K562 (cell line): ENCODE data around the gene GYG2. TPM values are rescaled to one million over a fixed set of nuclear protein-coding genes. Genes with fewer than 3 reads are reported as not detected.

Source experiments
- ADNP ChIP-seq: fragments of 200-800 bp; sonication (Bioruptor generic); IDR thresholded peaks from 2 replicates; pipeline ENCODE4 v1.6.1; 2016; ENCODE audit warnings: missing genetic modification characterization, missing compliant biosample characterization
- ARNT ChIP-seq, 2 experiments: fragments of 450-650 bp; IDR thresholded peaks; 2 replicates each; pipeline ENCODE4 v1.6.1; 2016; ENCODE audit warnings: mild to moderate bottlenecking in 1 of 2
- BCL6 ChIP-seq: fragments of 250-450 bp; sonication (Bioruptor Pico); IDR thresholded peaks from 2 replicates; pipeline ENCODE4 v1.4.0; 2020
- DMBX1 ChIP-seq: fragments of 250-450 bp; sonication (Bioruptor Pico); IDR thresholded peaks from 2 replicates; pipeline ENCODE4 v1.8.0; 2022; ENCODE audit warnings: inconsistent platforms, mild to moderate bottlenecking, moderate library complexity, borderline replicate concordance
- HDAC8 ChIP-seq: fragments of 450-650 bp; IDR thresholded peaks from 2 replicates; pipeline ENCODE4 v1.6.1; 2016; ENCODE audit warnings: mild to moderate bottlenecking, missing genetic modification characterization, moderate library complexity, missing compliant biosample characterization
- ILK ChIP-seq: fragments of 450-650 bp; IDR thresholded peaks from 2 replicates; pipeline ENCODE4 v1.6.1; 2016; ENCODE audit warnings: missing genetic modification characterization, low read depth, mild to moderate bottlenecking, missing compliant biosample characterization, moderate library complexity, borderline replicate concordance
- KLF6 ChIP-seq: fragments of 250-450 bp; sonication (Bioruptor Pico); IDR thresholded peaks from 2 replicates; pipeline ENCODE4 v1.4.0; 2020; ENCODE audit warnings: mild to moderate bottlenecking, moderate library complexity, borderline replicate concordance
- PHF8 ChIP-seq: fragments of 200-600 bp; sonication (generic); IDR thresholded peaks from 2 replicates; pipeline ENCODE4 v1.6.1; 2012; ENCODE audit warnings: mixed run types, mild to moderate bottlenecking, inconsistent platforms, low read length, moderate library complexity, borderline replicate concordance
- PTRF ChIP-seq: fragments of 450-650 bp; IDR thresholded peaks from 2 replicates; pipeline ENCODE4 v1.6.1; 2016; ENCODE audit warnings: mild to moderate bottlenecking, missing genetic modification characterization, missing compliant biosample characterization
- ZNF644 ChIP-seq: fragments of 200-800 bp; sonication (Bioruptor generic); IDR thresholded peaks from 2 replicates; pipeline ENCODE4 v1.6.1; 2016; ENCODE audit warnings: low read depth, missing genetic modification characterization, missing compliant biosample characterization
- polyA plus RNA-seq, 8 experiments: library from polyadenylated mRNA; depleted of rRNA in 4 of 8; stranded (reverse) in 5 of 8; unstranded in 3 of 8; fragments of >200 nt; fragmentation: Nextera tagmentation in 2 of 8; fragmentation: Illumina TruSeq in 1 of 8; extraction: Ambion mirVana in 2 of 8; extraction: Trizol in 1 of 8; gene quantifications; 2 replicates each; pipeline versions ENCODE4 v1.2.1 to v1.2.3, GENCODE V29; 2011 to 2014; ENCODE audit warnings: inconsistent platforms in 1 of 8, missing spikeins in 1 of 8
- total RNA-seq, 7 experiments: library from RNA; depleted of rRNA in 6 of 7; stranded (reverse); fragments of >200 nt in 6 of 7; fragmentation: Illumina TruSeq in 2 of 7; extraction: Trizol in 2 of 7; gene quantifications; 2 replicates each; pipeline versions ENCODE4 v1.2.1 to v1.2.3, GENCODE V29; 2011 to 2021; ENCODE audit warnings: low replicate concordance in 1 of 7
- TF ChIP-seq, protein P1 (sequence below): fragments of 250-450 bp; sonication (Bioruptor Pico); IDR thresholded peaks from 2 replicates; pipeline ENCODE4 v1.4.0; 2020; ENCODE audit warnings: mild to moderate bottlenecking, moderate library complexity
- TF ChIP-seq, protein P2 (sequence below), 2 experiments: fragments of 150-350 bp in 1 of 2; IDR thresholded peaks; 2 replicates each; pipeline ENCODE4 v1.6.1; 2012 to 2016; ENCODE audit warnings: low read depth in 2 of 2, low read length in 2 of 2, mild to moderate bottlenecking in 1 of 2, moderate library complexity in 1 of 2
- TF ChIP-seq, protein P3 (sequence below), 3 experiments: fragments of 200-800 bp in 1 of 3; sonication (Bioruptor generic) in 1 of 3; sonication (generic) in 1 of 3; formaldehyde crosslinking in 1 of 3; IDR thresholded peaks; 2 replicates each; pipeline versions ENCODE4 v1.6.1 to v1.8.0; 2016 to 2022; ENCODE audit warnings: mild to moderate bottlenecking in 2 of 3, missing compliant biosample characterization in 2 of 3, missing genetic modification characterization in 2 of 3, missing genetic modification reagents in 1 of 3
- TF ChIP-seq, protein P4 (sequence below): sonication (generic); formaldehyde crosslinking; IDR thresholded peaks from 2 replicates; pipeline ENCODE4 v1.8.0; 2022; ENCODE audit warnings: missing genetic modification reagents, mild to moderate bottlenecking, moderate library complexity, borderline replicate concordance
- TF ChIP-seq, protein P5 (sequence below): fragments of 250-450 bp; sonication (Bioruptor Pico); IDR thresholded peaks from 2 replicates; pipeline ENCODE4 v1.5.0; 2021; ENCODE audit warnings: mild to moderate bottlenecking, borderline replicate concordance

Gene GYG2
- total and polyA plus RNA-seq, 9 of the 15 experiments (the other 6 are each of a cell fraction or from before 2014, with no cell fraction given) = 0.24 to 4.4 (median 2.9) TPM

DNA sequence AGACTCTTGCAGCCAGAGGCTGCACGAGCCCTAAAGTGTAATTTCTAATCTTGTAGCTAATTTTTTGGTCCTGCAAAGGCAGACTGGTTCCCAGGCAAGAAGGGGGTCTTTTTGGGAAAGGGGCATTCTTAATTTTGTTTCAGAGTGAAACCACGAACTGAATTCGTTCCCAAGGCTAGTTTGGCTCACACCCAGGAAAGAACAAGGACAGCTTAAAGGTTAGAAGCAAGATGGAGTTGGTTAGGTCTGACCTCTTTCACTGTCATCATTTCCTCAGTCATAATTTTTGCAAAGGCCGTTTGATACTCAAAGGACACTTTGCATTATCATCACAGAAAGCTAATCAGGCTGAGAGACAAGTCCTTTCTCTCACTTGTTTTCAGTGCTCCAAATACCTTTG lies 46.0 kb upstream of the GYG2 start (continued):
- TF ChIP-seq, protein P1, sequence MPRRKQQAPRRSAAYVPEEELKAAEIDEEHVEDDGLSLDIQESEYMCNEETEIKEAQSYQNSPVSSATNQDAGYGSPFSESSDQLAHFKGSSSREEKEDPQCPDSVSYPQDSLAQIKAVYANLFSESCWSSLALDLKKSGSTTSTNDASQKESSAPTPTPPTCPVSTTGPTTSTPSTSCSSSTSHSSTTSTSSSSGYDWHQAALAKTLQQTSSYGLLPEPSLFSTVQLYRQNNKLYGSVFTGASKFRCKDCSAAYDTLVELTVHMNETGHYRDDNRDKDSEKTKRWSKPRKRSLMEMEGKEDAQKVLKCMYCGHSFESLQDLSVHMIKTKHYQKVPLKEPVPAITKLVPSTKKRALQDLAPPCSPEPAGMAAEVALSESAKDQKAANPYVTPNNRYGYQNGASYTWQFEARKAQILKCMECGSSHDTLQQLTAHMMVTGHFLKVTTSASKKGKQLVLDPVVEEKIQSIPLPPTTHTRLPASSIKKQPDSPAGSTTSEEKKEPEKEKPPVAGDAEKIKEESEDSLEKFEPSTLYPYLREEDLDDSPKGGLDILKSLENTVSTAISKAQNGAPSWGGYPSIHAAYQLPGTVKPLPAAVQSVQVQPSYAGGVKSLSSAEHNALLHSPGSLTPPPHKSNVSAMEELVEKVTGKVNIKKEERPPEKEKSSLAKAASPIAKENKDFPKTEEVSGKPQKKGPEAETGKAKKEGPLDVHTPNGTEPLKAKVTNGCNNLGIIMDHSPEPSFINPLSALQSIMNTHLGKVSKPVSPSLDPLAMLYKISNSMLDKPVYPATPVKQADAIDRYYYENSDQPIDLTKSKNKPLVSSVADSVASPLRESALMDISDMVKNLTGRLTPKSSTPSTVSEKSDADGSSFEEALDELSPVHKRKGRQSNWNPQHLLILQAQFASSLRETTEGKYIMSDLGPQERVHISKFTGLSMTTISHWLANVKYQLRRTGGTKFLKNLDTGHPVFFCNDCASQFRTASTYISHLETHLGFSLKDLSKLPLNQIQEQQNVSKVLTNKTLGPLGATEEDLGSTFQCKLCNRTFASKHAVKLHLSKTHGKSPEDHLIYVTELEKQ = peak; percentile 65; the same call in 1 of the 2 replicates
- TF ChIP-seq, protein P2, sequence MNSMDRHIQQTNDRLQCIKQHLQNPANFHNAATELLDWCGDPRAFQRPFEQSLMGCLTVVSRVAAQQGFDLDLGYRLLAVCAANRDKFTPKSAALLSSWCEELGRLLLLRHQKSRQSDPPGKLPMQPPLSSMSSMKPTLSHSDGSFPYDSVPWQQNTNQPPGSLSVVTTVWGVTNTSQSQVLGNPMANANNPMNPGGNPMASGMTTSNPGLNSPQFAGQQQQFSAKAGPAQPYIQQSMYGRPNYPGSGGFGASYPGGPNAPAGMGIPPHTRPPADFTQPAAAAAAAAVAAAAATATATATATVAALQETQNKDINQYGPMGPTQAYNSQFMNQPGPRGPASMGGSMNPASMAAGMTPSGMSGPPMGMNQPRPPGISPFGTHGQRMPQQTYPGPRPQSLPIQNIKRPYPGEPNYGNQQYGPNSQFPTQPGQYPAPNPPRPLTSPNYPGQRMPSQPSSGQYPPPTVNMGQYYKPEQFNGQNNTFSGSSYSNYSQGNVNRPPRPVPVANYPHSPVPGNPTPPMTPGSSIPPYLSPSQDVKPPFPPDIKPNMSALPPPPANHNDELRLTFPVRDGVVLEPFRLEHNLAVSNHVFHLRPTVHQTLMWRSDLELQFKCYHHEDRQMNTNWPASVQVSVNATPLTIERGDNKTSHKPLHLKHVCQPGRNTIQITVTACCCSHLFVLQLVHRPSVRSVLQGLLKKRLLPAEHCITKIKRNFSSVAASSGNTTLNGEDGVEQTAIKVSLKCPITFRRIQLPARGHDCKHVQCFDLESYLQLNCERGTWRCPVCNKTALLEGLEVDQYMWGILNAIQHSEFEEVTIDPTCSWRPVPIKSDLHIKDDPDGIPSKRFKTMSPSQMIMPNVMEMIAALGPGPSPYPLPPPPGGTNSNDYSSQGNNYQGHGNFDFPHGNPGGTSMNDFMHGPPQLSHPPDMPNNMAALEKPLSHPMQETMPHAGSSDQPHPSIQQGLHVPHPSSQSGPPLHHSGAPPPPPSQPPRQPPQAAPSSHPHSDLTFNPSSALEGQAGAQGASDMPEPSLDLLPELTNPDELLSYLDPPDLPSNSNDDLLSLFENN (IDR thresholded peaks at IDR 0.05; ENCODE audit: low read depth in 2 of 2, low read length in 2 of 2) = no peak
- peak; percentile 87; the same call in 1 of the 2 replicates for TF ChIP-seq KLF6 (CRISPR knock-in tag)
- no peak for TF ChIP-seq ARNT (IDR thresholded peaks at IDR 0.05)
- TF ChIP-seq, protein P3, sequence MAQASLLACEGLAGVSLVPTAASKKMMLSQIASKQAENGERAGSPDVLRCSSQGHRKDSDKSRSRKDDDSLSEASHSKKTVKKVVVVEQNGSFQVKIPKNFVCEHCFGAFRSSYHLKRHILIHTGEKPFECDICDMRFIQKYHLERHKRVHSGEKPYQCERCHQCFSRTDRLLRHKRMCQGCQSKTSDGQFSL (CRISPR knock-in tag; IDR thresholded peaks at IDR 0.05) = no peak
- TF ChIP-seq, protein P3 (tag; IDR thresholded peaks at IDR 0.05) = peak in 1 of 2 experiments; percentile 68; a peak in 1 of 4 replicates
- TF ChIP-seq, protein P4, sequence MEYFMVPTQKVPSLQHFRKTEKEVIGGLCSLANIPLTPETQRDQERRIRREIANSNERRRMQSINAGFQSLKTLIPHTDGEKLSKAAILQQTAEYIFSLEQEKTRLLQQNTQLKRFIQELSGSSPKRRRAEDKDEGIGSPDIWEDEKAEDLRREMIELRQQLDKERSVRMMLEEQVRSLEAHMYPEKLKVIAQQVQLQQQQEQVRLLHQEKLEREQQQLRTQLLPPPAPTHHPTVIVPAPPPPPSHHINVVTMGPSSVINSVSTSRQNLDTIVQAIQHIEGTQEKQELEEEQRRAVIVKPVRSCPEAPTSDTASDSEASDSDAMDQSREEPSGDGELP (CRISPR knock-in tag) = no peak
- no peak for TF ChIP-seq PHF8
- TF ChIP-seq ILK = 0 out of 2 replicates have a peak, but pooled peaks have one; percentile 63
- TF ChIP-seq PTRF (tag) = peak; percentile 84
- peak; percentile 63; the same call in 1 of the 2 replicates for TF ChIP-seq DMBX1 (CRISPR knock-in tag)
- peak; percentile 72; the same call in 1 of the 2 replicates for TF ChIP-seq ZNF644 (tag)
- TF ChIP-seq HDAC8 (tag) = peak; percentile 67; the same call in 1 of the 2 replicates
- TF ChIP-seq BCL6 (CRISPR knock-in tag) = peak; percentile 61; the same call in 1 of the 2 replicates
- TF ChIP-seq ADNP = no peak
- TF ChIP-seq, protein P5, sequence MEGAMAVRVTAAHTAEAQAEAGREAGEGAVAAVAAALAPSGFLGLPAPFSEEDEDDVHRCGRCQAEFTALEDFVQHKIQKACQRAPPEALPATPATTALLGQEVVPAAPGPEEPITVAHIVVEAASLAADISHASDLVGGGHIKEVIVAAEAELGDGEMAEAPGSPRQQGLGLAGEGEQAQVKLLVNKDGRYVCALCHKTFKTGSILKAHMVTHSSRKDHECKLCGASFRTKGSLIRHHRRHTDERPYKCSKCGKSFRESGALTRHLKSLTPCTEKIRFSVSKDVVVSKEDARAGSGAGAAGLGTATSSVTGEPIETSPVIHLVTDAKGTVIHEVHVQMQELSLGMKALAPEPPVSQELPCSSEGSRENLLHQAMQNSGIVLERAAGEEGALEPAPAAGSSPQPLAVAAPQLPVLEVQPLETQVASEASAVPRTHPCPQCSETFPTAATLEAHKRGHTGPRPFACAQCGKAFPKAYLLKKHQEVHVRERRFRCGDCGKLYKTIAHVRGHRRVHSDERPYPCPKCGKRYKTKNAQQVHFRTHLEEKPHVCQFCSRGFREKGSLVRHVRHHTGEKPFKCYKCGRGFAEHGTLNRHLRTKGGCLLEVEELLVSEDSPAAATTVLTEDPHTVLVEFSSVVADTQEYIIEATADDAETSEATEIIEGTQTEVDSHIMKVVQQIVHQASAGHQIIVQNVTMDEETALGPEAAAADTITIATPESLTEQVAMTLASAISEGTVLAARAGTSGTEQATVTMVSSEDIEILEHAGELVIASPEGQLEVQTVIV (CRISPR knock-in tag) = no peak
